HEK293T (cell line): ENCODE measurements around the gene LRP5.

Experiments used
- ARNT ChIP-seq: fragments of 450-650 bp; IDR thresholded peaks from 2 replicates; pipeline ENCODE4 v1.6.1; 2017; ENCODE audit warnings: mild to moderate bottlenecking
- BHLHE40 ChIP-seq: fragments of 450-650 bp; IDR thresholded peaks from 2 replicates; pipeline ENCODE4 v1.6.1; 2016; ENCODE audit warnings: mild to moderate bottlenecking, moderate library complexity, borderline replicate concordance
- ELF4 ChIP-seq: fragments of 450-650 bp; IDR thresholded peaks from 2 replicates; pipeline ENCODE4 v1.6.1; 2017; ENCODE audit warnings: antibody characterized with exemption
- FOXA1 ChIP-seq: fragments of 450-650 bp; IDR thresholded peaks from 2 replicates; pipeline ENCODE4 v1.6.1; 2016; ENCODE audit warnings: mild to moderate bottlenecking
- FOXK2 ChIP-seq: fragments of 450-650 bp; IDR thresholded peaks from 2 replicates; pipeline ENCODE4 v1.6.1; 2016; ENCODE audit warnings: mild to moderate bottlenecking
- FOXM1 ChIP-seq: fragments of 450-650 bp; IDR thresholded peaks from 2 replicates; pipeline ENCODE4 v1.6.1; 2017; ENCODE audit warnings: mild to moderate bottlenecking, borderline replicate concordance
- HDGF ChIP-seq: fragments of 450-650 bp; IDR thresholded peaks from 2 replicates; pipeline ENCODE4 v1.6.1; 2017; ENCODE audit warnings: antibody characterized with exemption, borderline replicate concordance
- L3MBTL2 ChIP-seq: fragments of 450-650 bp; conservative IDR thresholded peaks from 2 replicates; pipeline ENCODE4 v1.6.1; 2016; ENCODE audit warnings: mild to moderate bottlenecking
- NFRKB ChIP-seq: fragments of 450-650 bp; IDR thresholded peaks from 2 replicates; pipeline ENCODE4 v1.6.1; 2016; ENCODE audit warnings: mild to moderate bottlenecking, moderate library complexity
- SUZ12 ChIP-seq: fragments of 450-650 bp; IDR thresholded peaks from 2 replicates; pipeline ENCODE4 v1.6.1; 2016; ENCODE audit warnings: mild to moderate bottlenecking

DNA sequence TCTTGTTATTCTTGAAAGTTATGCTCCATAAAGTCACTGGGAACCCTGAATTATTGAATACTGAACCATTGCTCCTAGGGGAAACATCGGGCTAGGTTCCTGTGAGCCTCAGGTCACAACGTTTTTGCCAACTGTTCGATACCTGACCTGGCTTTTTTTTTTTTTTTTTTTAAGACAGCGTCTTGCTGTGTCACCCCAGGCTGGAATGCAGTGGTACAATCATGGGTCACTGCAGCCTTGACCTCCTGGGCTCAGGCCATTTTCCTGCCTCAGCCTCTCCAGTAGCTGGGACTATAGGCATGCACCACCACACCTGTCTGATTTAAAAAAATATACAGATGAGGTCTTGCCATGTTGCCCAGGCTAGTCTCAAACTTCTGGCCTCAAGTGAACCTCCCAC, 22.5 kb downstream of the LRP5 start:
- no peak for TF ChIP-seq FOXK2
- TF ChIP-seq FOXM1: no peak
- TF ChIP-seq NFRKB: no peak
- no peak for TF ChIP-seq HDGF
- no peak for TF ChIP-seq SUZ12
- no peak for TF ChIP-seq BHLHE40
- no peak for TF ChIP-seq FOXA1
- TF ChIP-seq ELF4: no peak
- TF ChIP-seq ARNT: no peak
- TF ChIP-seq L3MBTL2: no peak
